VCaP (cell line): ENCODE measurements around the gene EYA2.
A peak's percentile ranks its signal among the peaks of the same experiment; 100 is the strongest.

ENCODE experiments used
- H3K27ac ChIP-seq: fragments of 450-650 bp; 2 replicates; pipeline ENCODE4 v1.5.1; 2017
- TF ChIP-seq, protein P1 (sequence below): fragments of 450-650 bp; conservative IDR thresholded peaks from 2 replicates; pipeline ENCODE4 v1.5.1; 2017; ENCODE audit warnings: mild to moderate bottlenecking, moderate library complexity

Gene EYA2

DNA sequence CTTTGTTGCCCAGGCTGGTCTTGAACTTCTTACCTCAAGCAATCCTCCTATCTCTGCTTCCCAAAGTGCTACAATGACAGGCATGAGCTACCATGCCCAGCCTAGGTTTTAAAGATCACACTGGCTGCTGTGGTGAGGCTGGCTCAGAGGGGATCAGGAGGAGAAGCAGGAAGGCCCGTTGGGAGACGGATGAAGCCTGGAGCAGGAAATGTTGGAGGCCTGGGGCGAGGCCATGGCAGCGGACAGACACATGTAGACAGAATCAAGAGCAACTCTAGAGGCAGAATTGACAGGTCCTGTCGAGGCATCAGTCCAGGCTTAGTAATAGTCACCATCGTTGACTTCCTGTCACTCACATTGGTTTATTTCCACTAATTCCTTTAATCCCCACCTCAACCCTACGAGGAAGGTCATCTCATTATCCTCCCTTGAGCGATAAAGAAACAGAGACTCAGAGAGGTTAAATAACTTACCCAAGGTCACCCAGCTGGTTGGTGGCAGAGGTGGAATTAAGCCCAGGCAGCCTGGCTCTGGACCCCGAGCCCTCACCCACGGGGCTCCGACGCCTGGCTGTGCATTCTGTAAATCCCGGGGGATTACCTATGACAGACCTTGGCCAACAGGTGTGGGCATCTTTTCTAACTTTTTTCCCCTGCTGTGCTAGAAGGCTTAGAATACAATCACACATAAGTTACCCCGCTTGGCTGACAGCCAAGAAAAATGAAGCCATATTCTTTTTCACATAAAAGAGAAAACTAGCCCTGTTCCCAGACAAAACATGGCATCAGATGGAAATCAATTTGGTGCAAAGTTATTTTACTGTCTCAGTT lies 113.4 kb downstream of the EYA2 start:
- TF ChIP-seq, protein P1, sequence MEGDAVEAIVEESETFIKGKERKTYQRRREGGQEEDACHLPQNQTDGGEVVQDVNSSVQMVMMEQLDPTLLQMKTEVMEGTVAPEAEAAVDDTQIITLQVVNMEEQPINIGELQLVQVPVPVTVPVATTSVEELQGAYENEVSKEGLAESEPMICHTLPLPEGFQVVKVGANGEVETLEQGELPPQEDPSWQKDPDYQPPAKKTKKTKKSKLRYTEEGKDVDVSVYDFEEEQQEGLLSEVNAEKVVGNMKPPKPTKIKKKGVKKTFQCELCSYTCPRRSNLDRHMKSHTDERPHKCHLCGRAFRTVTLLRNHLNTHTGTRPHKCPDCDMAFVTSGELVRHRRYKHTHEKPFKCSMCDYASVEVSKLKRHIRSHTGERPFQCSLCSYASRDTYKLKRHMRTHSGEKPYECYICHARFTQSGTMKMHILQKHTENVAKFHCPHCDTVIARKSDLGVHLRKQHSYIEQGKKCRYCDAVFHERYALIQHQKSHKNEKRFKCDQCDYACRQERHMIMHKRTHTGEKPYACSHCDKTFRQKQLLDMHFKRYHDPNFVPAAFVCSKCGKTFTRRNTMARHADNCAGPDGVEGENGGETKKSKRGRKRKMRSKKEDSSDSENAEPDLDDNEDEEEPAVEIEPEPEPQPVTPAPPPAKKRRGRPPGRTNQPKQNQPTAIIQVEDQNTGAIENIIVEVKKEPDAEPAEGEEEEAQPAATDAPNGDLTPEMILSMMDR, result no peak
- H3K27ac ChIP-seq, result peak overlapping the region; percentile 37; the same call in 1 of the 2 replicates

DNA sequence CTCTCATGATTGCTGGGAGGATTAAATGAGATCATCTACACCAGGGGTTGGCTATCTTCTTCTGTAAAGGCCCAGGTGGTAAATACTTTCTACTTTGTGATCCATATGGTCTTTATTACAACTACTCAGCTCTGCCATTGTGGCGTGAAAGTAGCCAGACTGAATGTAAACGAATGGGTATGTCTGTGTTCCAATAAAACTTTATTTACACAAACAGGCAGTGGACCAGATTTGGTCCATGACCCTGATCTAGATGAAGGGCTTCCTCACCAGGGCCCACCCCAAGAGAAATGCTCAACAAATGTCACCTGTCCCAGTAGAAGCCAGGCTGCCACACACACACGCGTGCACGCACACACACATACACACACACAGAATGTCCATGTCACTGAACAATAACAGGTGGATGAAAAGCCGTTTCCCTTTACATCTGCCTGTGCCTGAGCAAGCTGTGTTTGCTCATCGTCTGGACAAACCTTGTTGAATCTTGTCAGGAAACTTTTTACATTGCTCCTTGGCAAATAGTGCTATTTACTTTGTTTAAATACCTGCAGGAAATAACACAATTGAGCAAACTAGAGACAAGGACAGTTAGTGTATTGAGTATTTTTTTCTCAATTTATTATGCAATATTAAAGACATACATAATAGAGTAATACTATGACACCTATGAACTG lies 114.3 kb downstream of the EYA2 start:
- TF ChIP-seq, protein P1, result no peak
- H3K27ac ChIP-seq, result peak overlapping the region; percentile 37; the same call in 1 of the 2 replicates

DNA sequence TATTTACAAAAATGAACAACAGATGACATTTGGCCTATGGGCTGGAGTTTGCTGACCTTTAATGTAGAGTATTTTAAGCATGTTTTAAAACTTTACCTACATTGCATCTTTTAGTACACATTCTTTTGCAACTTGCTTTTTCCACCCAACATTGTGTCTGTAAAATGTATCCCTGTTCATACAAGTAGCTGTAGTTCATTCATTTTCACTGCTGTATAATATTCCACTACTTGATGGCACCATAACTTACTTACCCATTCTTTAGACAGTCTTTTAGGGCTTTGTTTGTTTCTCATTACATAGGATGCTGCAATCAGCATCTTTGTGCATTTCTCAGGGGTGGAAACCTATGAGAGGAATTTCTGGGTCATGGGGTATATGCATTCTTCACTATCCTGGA lies 115.1 kb downstream of the EYA2 start:
- TF ChIP-seq, protein P1, result no peak
- H3K27ac ChIP-seq, result peak overlapping the region; percentile 37

DNA sequence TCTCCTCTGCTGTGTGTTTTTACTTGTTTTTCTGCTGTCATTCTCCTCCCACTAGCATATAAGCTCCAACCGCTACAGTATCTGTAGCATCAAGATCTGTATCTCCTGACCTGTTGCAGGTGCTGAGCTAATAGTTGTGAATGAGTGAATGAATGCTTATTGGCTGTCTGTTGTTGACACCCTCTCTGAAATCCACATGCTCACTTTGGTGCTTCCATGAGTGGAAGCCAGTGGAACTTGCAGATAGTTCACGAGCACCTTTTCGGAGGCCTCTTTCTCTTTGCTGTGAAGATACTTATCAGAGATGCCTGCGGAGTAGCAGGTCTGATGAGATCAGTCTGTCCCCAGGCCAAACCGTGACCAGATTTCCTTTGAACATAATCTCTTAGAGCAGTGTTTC lies 117.3 kb downstream of the EYA2 start:
- H3K27ac ChIP-seq, result peak overlapping the region; percentile 54
- TF ChIP-seq, protein P1, result no peak

DNA sequence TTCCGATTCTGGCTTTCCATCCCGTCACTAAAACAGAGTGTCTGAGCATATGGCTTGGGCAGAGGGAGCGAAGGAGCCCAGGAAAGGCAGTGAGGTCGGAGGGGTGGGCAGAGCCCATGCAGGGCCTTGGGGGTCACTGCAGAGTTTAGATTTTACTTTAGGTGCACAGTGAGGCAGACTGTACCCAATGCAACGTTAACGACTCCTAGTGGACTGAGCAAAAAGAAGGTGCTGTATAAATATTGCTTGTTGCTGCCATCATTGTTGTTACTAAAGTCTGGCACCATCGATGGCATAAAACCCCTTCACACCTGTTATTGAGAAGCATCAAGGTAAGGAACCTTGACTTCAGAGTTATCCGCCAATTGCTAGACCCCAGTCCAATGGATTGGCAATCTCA lies 119.0 kb downstream of the EYA2 start:
- no peak overlapping the region for H3K27ac ChIP-seq
- TF ChIP-seq, protein P1, result no peak

DNA sequence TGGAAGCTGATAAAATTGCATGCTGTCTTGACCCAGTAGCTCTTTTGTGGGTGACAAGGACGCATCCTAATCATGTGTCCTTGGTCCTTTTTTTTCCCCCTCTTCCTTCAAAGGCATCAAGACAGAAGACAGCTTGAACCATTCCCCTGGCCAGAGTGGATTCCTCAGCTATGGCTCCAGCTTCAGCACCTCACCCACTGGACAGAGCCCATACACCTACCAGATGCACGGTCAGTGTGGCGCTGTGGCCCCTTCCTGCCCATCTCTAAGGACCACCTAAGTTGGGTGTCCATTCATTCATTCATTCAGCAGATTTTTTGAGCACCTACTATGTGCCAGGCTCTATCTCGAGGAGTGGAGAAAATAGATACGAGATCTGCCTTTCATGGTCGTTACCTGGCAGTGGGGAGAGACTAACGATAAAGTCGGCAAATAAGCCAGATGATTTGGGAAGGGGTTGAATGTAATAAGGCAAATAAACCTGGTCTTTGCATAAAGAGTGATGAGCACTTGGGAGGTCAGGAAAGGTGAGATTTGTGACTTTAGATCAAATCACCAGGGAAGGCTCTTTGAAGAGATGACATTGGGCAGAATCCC lies 121.5 kb downstream of the EYA2 start:
- TF ChIP-seq, protein P1, result no peak
- no peak overlapping the region for H3K27ac ChIP-seq

DNA sequence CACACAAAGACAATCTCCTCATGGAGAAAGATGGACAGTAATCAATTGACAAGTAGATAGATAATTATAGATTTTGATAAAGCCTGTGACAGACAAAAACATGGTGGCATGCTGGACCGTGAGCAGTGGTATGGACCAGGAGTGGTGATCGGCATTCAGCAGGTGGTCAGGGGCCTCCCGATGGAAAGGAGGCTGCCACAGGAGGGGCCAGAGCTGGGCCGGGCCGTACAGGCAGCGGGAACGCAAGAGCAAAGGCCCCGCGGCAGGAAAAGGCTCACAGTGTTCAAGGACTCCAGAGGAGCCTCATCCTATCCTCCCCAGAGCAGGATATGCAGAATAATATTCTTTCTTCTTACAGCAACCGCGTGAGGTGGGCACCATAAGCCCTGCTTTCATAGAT lies 123.7 kb downstream of the EYA2 start:
- TF ChIP-seq, protein P1, result no peak
- H3K27ac ChIP-seq, result no peak overlapping the region
